Central memory CD4-positive, alpha-beta T cell (primary cell): ENCODE measurements around the gene HOXA13.

Experiments
- DNase-seq: peaks from one replicate; pipeline ENCODE4 v3.0.0; 2022

HOXA13 gene

GRCh38 chr7:27235387-27236311 lies 35.8 kb upstream of the HOXA13 start:
- DNase-seq, result no peak

- DNase-seq, result no peak
Observed at GRCh38 chr7:27229448-27229847, 29.6 kb upstream of the HOXA13 start.

GRCh38 chr7:27224983-27225934 lies 25.4 kb upstream of the HOXA13 start:
- no peak for DNase-seq

- no peak for DNase-seq
Observed at GRCh38 chr7:27223941-27224575, 24.2 kb upstream of the HOXA13 start.

DNA sequence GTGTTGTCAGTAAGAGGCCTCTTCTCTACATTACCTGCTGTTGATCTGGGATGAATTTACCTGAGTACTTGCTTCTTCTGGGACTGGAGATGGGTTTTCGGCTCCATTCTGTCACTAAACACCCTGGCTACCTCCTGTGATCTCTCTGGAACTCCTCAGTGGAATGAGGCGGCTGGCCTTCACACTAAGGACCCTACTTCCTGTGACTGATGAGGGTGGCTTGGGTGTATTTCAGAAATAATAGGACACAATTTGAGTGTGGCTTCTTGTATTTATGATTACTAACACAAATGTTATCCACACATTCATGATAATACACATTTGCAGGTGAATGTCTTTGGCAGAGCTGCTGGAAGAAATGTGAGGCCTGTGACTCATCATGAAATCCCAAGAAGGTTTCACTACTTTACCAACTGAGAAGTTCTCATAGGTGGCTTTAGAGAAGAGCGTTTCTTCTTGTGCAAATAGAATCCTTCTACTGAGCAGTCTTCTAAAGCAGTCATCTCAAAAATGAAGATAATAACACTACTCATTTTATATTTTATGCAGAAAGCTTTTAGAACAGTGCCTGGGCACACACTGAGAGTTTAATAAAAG lies 21.4 kb upstream of the HOXA13 start:
- DNase-seq, result no peak

DNA sequence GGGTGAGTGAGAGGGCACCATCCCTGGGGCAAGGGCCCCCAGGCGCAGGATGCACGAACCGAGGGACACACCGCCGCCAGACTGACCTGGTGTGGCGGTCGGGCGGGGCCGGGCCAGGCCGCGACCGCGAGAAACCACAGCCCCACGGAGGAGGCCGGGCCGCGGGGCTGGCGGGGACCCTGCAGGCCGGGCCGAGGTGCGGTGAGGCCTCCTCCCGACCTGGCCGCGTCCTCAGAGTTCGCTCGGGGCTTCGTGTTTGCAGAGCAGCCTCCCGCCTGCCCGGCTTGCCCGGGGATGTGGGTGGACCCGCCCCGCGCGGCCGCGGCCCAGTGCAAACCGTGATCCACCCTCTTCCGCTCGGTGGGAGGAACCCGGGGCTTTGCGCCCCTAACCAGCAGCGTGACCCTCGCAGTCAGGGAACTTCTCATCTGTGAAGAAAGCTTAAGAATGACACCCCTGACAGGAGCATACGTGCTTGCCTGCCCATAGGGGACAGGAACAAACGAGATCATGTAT lies 20.6 kb upstream of the HOXA13 start:
- DNase-seq, result no peak

DNA sequence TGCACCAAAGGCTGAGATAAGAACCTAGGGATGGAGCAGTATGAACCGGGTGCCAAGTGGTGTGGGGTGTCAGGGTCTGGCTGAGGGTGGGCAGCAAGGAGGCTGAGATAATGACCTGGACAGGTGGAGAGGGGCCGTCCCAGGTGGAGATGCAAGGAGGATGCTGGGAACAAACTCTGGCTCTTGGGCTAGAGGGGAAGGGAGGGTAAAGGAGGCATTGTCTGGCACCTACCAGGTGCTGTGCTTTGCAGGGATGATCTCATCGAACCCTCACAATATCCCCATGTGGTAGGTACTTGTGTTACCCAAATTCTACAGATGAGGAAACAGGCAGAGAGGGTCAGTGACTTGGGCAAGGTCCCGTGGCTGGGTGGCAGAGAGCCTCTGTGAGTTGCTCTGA lies 19.9 kb upstream of the HOXA13 start:
- no peak for DNase-seq

GRCh38 chr7:27217951-27218350 lies 18.1 kb upstream of the HOXA13 start:
- DNase-seq, result no peak

DNA sequence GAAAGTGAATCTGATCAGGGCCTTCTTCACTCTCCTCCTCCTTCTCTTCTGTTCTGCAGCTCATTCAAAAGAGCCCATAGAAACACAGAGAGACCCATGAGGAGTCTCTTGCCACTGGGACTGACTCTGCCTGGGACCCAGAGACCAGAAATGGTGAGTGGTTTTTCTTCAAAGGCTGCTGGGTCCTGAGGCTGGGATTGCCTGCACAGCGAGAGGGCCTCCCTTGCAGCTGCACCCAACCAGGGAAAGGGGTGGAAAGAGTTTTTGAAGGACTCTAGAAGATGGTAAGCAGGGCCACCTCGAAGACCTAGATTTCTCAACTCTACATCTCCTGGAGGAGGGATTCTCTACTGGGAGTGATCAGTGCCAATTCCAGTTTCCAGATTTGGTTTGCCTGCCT lies 15.5 kb upstream of the HOXA13 start:
- DNase-seq, result no peak

DNA sequence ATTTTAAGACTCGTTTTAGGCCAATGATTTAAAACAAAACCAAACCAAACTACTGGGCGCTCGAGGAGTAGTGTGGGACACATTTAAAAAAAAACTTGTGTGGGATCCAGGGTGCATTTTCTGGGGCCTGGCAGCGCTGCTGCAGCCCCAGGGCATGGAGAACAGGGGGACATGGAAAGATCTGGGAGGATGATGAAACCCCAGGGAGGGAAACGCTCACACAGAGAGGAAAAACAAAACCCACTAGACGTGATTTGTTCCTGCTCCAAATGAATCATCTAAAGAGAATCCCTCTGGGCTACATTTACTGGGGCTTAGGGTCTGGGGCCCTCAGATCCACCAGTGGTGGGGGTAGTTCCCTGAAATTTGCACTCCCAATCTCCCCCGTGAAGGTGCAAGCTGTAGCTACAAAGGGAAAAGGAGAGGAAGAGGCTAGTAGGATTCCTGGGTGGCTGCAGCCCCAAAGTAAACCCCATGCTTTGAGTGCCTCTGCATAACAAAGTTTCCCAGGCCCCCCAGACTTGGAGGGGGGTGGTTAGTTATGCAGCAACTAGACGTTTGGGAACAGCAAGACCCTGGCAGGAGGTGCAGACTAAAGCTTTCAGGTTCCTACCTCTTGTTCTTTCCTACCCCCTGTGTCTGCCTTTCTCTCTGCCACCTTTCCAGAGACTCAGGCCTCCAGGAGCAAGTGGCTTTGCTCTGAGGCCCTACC lies 14.5 kb upstream of the HOXA13 start:
- DNase-seq, result no peak

GRCh38 chr7:27213433-27214238 lies 13.7 kb upstream of the HOXA13 start:
- DNase-seq, result no peak

DNA sequence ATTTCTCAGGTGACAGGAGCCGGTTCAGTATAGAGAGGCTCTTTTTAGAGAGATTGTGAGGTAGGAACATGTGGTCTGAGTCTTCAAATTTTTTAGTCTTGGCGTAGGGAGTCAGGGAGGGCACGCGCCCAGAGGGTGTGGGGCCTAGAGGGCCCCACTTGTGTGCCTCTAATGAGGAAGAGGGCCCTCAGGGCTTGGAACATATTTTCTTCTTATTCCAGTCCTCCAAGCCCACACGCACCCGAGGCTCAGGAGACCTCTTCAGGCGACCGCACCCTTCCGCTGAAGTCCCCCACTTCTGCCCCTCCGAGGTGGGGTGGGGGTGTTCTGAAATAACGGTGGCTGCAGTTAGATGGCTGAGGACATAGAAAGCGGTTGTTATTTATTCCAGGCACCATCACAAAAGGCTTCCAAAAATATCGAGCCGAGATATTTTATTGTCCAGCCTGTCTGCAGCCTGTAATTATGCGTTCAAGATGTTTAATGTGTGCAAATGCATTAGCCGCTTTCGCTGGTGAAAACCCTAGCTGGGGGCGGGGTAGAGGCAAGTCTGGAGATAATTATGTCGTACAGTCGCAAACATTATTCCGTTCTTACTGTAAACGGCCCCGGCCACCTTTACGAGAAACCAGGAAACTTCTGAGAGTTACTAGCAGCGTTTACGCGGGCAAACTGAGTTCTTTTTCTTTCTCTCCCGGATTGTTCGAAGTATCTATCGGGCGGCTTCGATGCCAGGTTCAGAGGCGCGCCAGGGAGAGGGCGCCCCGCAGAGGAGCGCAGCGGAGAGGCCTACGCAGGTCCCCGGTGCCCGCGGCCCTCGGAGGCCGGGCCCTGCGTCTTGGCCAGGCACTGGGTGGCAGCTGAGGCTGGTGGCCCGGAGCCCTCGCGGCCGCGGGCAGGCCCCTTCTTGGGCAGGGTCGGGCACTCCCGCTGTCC lies 12.9 kb upstream of the HOXA13 start:
- DNase-seq, result no peak

- DNase-seq, result no peak
Observed at GRCh38 chr7:27211764-27212204, 11.9 kb upstream of the HOXA13 start.

DNA sequence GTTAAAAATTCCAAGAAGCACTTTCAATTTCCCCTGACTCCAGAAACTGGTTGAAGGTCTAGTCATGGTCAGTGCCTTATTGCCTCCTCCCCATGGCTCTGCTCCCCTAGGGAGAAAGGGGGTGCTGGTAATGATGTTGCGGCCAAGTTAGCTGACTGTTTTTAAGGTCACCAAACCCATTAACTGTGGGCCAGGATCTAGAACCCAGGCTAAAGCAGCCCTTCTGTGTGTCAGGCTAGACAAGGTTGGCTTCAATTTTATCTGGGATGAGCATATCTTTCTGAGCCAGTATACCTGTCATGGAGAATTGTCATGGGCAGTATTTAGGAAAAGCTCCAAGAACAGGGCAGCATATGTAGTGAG lies 11.2 kb upstream of the HOXA13 start:
- DNase-seq, result no peak

- no peak for DNase-seq
Observed at GRCh38 chr7:27210441-27211083, 10.7 kb upstream of the HOXA13 start.

DNA sequence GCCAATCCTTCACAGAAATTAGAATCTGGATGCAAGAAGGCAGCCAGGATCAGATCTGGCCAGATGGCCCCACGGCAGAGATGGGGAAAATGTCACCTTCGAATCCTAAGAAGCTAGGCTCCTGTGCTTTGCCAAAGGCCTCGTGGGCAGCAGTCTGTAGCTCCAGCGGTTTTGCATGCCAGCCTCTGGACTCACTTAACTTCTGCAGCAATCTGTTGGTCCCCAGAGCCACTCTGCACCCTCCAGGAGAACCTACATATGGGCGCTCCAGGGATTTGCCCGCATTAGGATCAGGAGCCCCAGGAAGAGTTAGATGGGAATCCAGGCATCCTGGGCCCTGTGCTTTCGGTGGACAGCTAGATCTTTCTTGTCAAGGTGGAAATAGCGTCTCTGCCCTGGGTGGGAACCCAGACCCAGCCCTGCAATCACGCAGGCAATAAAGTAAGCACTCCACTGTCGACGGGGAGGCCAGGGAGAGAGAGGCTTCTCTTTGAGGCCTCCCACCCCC lies 10.1 kb upstream of the HOXA13 start:
- no peak for DNase-seq

DNA sequence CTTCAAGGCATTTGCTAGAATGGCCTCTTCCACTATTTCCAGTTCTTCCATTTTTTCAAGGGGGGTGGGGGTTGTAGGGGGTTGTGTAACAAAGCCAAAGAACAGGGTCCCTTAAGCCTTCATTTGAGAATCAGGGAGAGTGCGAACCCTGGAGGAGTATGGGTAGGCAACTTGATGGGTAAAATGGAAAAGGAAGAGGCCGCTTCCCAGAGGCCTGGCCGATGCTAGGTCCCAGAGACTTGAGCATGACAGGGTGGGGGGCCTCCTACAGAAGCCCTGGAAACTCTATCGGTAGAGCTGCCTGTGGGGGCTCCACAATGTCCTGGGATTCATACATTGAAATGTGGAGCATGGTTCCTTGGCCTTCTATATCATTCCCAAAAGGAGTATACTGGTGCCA lies 9.1 kb upstream of the HOXA13 start:
- no peak for DNase-seq

DNA sequence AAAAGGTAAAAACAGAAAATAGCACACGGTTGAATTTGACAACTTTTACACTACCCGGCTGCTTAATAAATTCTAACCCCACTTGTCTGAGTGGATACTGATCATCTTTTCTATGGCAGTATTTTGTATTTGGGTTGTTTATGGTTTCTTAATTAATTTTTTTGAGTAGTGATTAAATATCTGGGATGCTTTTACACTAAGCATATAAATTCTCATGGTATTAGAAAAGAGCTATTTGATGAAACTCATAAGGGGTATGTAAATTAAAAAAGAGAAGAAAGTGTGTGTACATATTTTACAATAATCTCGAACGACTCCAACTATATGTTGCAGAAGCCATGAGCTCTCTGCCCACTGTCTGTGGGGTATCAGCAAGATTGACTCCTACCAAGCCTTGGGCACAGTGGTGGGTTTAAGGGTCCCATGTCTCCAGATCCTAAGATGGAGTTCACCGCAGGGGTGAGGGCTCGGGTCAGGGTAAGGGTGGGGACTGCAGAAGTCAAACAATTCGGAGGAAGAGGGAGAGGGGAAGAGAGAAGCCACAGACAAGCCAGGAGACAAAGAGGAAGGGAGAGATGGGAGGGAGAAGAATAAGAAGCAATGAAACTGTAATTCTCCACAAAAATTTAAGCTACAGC lies 7.6 kb upstream of the HOXA13 start:
- no peak for DNase-seq
